GM23338 (cell line): ENCODE data around the gene GUCA2A. TPM values are rescaled to one million over a fixed set of nuclear protein-coding genes. Genes with fewer than 3 reads are reported as not detected.

Experiments used
- ATAC-seq: fragments of 200-7000 bp; cut with Tn5 transposase; 3 replicates; pipeline ENCODE4 v1.9.1; 2020
- DNase-seq: peaks from one replicate; pipeline ENCODE4 v3.0.0-alpha.2; 2015; ENCODE audit warnings: low spot score
- H2AFZ ChIP-seq: fragments of 200-600 bp; sonication (generic); 2 replicates; pipeline ENCODE4 v1.8.0; 2016; ENCODE audit warnings: antibody characterized with exemption, mild to moderate bottlenecking, moderate library complexity
- H3F3A ChIP-seq: fragments of 200-600 bp; sonication (generic); replicated peaks from 2 replicates; pipeline ENCODE4 v1.8.0; 2017; ENCODE audit warnings: antibody characterized with exemption, mixed run types, low read depth
- H3K27ac ChIP-seq: fragments of 200-600 bp; sonication (generic); 2 replicates; pipeline ENCODE4 v1.6.1; 2016; ENCODE audit warnings: low read depth
- H3K27me3 ChIP-seq: fragments of 200-600 bp; sonication (generic); 2 replicates; pipeline ENCODE4 v1.8.0; 2016; ENCODE audit warnings: mild to moderate bottlenecking, mixed run types, moderate library complexity; ENCODE audit not compliant: insufficient read depth
- H3K36me3 ChIP-seq: fragments of 200-600 bp; sonication (generic); 2 replicates; pipeline ENCODE4 v1.8.0; 2016; ENCODE audit warnings: mild to moderate bottlenecking; ENCODE audit not compliant: insufficient read depth
- H3K4me1 ChIP-seq: fragments of 200-600 bp; sonication (generic); 2 replicates; pipeline ENCODE4 v1.8.0; 2016; ENCODE audit warnings: mild to moderate bottlenecking, moderate library complexity; ENCODE audit not compliant: insufficient read depth
- H3K4me2 ChIP-seq: fragments of 200-600 bp; sonication (generic); 2 replicates; pipeline ENCODE4 v1.7.1; 2017; ENCODE audit warnings: mixed run types
- H3K4me3 ChIP-seq: fragments of 200-600 bp; sonication (generic); 2 replicates; pipeline ENCODE4 v1.6.1; 2016; ENCODE audit warnings: mixed run types
- H3K79me2 ChIP-seq: fragments of 200-600 bp; sonication (generic); replicated peaks from 2 replicates; pipeline ENCODE4 v1.8.0; 2017; ENCODE audit warnings: mild to moderate bottlenecking; ENCODE audit not compliant: insufficient read depth
- H3K9me2 ChIP-seq: fragments of 200-600 bp; sonication (generic); 2 replicates; pipeline ENCODE4 v1.8.0; 2017; ENCODE audit not compliant: insufficient read depth
- H4K20me1 ChIP-seq: fragments of 200-600 bp; sonication (generic); replicated peaks from 2 replicates; pipeline ENCODE4 v1.8.0; 2017; ENCODE audit warnings: mild to moderate bottlenecking; ENCODE audit not compliant: insufficient read depth
- H3K27ac Mint-ChIP-seq: 2 replicates; pipeline ENCODE4 v1.8.0; 2020; ENCODE audit warnings: inconsistent platforms, mild to moderate bottlenecking, moderate library complexity, mixed read lengths
- H3K27me3 Mint-ChIP-seq: 3 replicates; pipeline ENCODE4 v1.8.0; 2022; ENCODE audit warnings: low read depth, mild to moderate bottlenecking, moderate library complexity, mixed read lengths, inconsistent platforms; ENCODE audit not compliant: insufficient read depth, poor library complexity
- H3K36me3 Mint-ChIP-seq: 3 replicates; pipeline ENCODE4 v1.8.0; 2021; ENCODE audit warnings: low read depth, mild to moderate bottlenecking, inconsistent platforms, moderate library complexity, mixed read lengths
- H3K4me1 Mint-ChIP-seq: 3 replicates; pipeline ENCODE4 v1.8.0; 2020; ENCODE audit warnings: mild to moderate bottlenecking, inconsistent platforms, mixed read lengths
- H3K4me3 Mint-ChIP-seq: 3 replicates; pipeline ENCODE4 v1.8.0; 2021; ENCODE audit warnings: moderate library complexity, mild to moderate bottlenecking, inconsistent platforms, mixed read lengths
- H3K9me3 Mint-ChIP-seq: 3 replicates; pipeline ENCODE4 v1.8.0; 2020; ENCODE audit warnings: moderate library complexity, mild to moderate bottlenecking, inconsistent platforms, mixed read lengths
- CREB1 ChIP-seq: fragments of 250-450 bp; sonication (Bioruptor Pico); IDR thresholded peaks from 2 replicates; pipeline ENCODE4 v1.5.0; 2020; ENCODE audit warnings: low read depth, mild to moderate bottlenecking, moderate library complexity
- CTCF ChIP-seq, 2 experiments: fragments of 200-600 bp in 1 of 2; sonication (generic) in 1 of 2; conservative IDR thresholded peaks; 2 replicates each; pipeline versions ENCODE4 v1.5.1 to v1.6.1; 2016 to 2017; ENCODE audit warnings: antibody characterized with exemption in 2 of 2, low read depth in 2 of 2, mild to moderate bottlenecking in 2 of 2, moderate library complexity in 1 of 2
- ETS1 ChIP-seq: IDR thresholded peaks from 2 replicates; pipeline ENCODE4 v1.6.1; 2016; ENCODE audit warnings: antibody characterized with exemption
- EZH2 ChIP-seq: fragments of 200-600 bp; sonication (generic); IDR thresholded peaks from one replicate; pipeline ENCODE4 v1.8.0; 2017; ENCODE audit warnings: antibody characterized with exemption, mild to moderate bottlenecking, low read depth; ENCODE audit not compliant: unreplicated experiment
- EZH2phosphoT487 ChIP-seq: fragments of 200-600 bp; sonication (generic); IDR thresholded peaks from one replicate; pipeline ENCODE4 v1.8.1; 2018; ENCODE audit warnings: antibody characterized with exemption; ENCODE audit not compliant: unreplicated experiment
- JUNB ChIP-seq: IDR thresholded peaks from one replicate; pipeline ENCODE4 v1.6.1; 2016; ENCODE audit warnings: antibody characterized with exemption; ENCODE audit not compliant: unreplicated experiment
- NANOG ChIP-seq: IDR thresholded peaks from 2 replicates; pipeline ENCODE4 v1.6.1; 2016; ENCODE audit warnings: antibody characterized with exemption, borderline replicate concordance
- POLR2AphosphoS5 ChIP-seq: IDR thresholded peaks from 2 replicates; pipeline ENCODE4 v1.6.1; 2016; ENCODE audit warnings: antibody characterized with exemption, low read depth
- STAT1 ChIP-seq: IDR thresholded peaks from one replicate; pipeline ENCODE4 v1.6.1; 2016; ENCODE audit warnings: antibody characterized with exemption; ENCODE audit not compliant: unreplicated experiment
- ZNF114 ChIP-seq: fragments of 250-450 bp; sonication (Bioruptor Pico); IDR thresholded peaks from 2 replicates; pipeline ENCODE4 v1.5.0; 2020; ENCODE audit warnings: mild to moderate bottlenecking, moderate library complexity
- ZNF331 ChIP-seq: fragments of 250-450 bp; sonication (Bioruptor Pico); IDR thresholded peaks from 2 replicates; pipeline ENCODE4 v1.5.0; 2020; ENCODE audit warnings: low read depth, mild to moderate bottlenecking, moderate library complexity
- polyA plus RNA-seq: library from polyadenylated mRNA; unstranded; fragments of >200 nt; fragmentation: Nextera tagmentation; extraction: Ambion mirVana; gene quantifications from 2 replicates; pipeline ENCODE4 v1.2.1, GENCODE V29; 2016
- total RNA-seq: library from RNA; depleted of rRNA; stranded (reverse); fragments of >200 nt; shearing (Covaris generic); gene quantifications from 2 replicates; pipeline ENCODE4 v1.2.3, GENCODE V29; 2014
- TF ChIP-seq, protein P1 (sequence below): fragments of 250-450 bp; sonication (Bioruptor Pico); IDR thresholded peaks from 2 replicates; pipeline ENCODE4 v1.5.0; 2020; ENCODE audit warnings: mild to moderate bottlenecking, moderate library complexity
- TF ChIP-seq, protein P2 (sequence below): IDR thresholded peaks from one replicate; pipeline ENCODE4 v1.6.1; 2018; ENCODE audit warnings: antibody characterized with exemption; ENCODE audit not compliant: unreplicated experiment

The GUCA2A gene
- total and polyA plus RNA-seq, 2 experiments from 2014 or later, result not detected

GRCh38 chr1:42171679-42172266, 7.2 kb upstream of the GUCA2A start:
- Histone ChIP-seq H3K4me2 (no peak overlapping the region), H3F3A (no peaks in the 10 kb centered on the region), H3K4me3 (no peak overlapping the region), H3K27ac (no peak overlapping the region), H3K9me2 (no peaks in the 10 kb centered on the region), H3K36me3 (no peaks in the 10 kb centered on the region), H3K79me2 (no peaks in the 10 kb centered on the region), H4K20me1 (no peaks in the 10 kb centered on the region), H2AFZ (no peak overlapping the region), H3K4me1 (no peaks in the 10 kb centered on the region), H3K27me3 (no peaks in the 10 kb centered on the region)
- Mint-ChIP-seq H3K4me3 (no peak overlapping the region), H3K4me1 (peaks cover 11% of the 10 kb centered on the region; the same call in 2 of the 3 replicates), H3K36me3 (no peaks in the 10 kb centered on the region), H3K9me3 (no peaks in the 10 kb centered on the region; the same call in 2 of the 3 replicates), H3K27me3 (peaks cover 15% of the 10 kb centered on the region), H3K27ac (no peak overlapping the region)
- no peak for ATAC-seq
- TF ChIP-seq NANOG (no peak), EZH2 (no peak), ZNF114 (CRISPR knock-in tag) (no peak), CREB1 (CRISPR knock-in tag) (no peak), ETS1 (no peak), CTCF (conservative IDR thresholded peaks at IDR 0.05; ENCODE audit: low read depth in 2 of 2) (no peak), ZNF331 (no peak), EZH2phosphoT487 (no peak), JUNB (no peak), POLR2AphosphoS5 (no peak), STAT1 (no peak)
- TF ChIP-seq, protein P1, sequence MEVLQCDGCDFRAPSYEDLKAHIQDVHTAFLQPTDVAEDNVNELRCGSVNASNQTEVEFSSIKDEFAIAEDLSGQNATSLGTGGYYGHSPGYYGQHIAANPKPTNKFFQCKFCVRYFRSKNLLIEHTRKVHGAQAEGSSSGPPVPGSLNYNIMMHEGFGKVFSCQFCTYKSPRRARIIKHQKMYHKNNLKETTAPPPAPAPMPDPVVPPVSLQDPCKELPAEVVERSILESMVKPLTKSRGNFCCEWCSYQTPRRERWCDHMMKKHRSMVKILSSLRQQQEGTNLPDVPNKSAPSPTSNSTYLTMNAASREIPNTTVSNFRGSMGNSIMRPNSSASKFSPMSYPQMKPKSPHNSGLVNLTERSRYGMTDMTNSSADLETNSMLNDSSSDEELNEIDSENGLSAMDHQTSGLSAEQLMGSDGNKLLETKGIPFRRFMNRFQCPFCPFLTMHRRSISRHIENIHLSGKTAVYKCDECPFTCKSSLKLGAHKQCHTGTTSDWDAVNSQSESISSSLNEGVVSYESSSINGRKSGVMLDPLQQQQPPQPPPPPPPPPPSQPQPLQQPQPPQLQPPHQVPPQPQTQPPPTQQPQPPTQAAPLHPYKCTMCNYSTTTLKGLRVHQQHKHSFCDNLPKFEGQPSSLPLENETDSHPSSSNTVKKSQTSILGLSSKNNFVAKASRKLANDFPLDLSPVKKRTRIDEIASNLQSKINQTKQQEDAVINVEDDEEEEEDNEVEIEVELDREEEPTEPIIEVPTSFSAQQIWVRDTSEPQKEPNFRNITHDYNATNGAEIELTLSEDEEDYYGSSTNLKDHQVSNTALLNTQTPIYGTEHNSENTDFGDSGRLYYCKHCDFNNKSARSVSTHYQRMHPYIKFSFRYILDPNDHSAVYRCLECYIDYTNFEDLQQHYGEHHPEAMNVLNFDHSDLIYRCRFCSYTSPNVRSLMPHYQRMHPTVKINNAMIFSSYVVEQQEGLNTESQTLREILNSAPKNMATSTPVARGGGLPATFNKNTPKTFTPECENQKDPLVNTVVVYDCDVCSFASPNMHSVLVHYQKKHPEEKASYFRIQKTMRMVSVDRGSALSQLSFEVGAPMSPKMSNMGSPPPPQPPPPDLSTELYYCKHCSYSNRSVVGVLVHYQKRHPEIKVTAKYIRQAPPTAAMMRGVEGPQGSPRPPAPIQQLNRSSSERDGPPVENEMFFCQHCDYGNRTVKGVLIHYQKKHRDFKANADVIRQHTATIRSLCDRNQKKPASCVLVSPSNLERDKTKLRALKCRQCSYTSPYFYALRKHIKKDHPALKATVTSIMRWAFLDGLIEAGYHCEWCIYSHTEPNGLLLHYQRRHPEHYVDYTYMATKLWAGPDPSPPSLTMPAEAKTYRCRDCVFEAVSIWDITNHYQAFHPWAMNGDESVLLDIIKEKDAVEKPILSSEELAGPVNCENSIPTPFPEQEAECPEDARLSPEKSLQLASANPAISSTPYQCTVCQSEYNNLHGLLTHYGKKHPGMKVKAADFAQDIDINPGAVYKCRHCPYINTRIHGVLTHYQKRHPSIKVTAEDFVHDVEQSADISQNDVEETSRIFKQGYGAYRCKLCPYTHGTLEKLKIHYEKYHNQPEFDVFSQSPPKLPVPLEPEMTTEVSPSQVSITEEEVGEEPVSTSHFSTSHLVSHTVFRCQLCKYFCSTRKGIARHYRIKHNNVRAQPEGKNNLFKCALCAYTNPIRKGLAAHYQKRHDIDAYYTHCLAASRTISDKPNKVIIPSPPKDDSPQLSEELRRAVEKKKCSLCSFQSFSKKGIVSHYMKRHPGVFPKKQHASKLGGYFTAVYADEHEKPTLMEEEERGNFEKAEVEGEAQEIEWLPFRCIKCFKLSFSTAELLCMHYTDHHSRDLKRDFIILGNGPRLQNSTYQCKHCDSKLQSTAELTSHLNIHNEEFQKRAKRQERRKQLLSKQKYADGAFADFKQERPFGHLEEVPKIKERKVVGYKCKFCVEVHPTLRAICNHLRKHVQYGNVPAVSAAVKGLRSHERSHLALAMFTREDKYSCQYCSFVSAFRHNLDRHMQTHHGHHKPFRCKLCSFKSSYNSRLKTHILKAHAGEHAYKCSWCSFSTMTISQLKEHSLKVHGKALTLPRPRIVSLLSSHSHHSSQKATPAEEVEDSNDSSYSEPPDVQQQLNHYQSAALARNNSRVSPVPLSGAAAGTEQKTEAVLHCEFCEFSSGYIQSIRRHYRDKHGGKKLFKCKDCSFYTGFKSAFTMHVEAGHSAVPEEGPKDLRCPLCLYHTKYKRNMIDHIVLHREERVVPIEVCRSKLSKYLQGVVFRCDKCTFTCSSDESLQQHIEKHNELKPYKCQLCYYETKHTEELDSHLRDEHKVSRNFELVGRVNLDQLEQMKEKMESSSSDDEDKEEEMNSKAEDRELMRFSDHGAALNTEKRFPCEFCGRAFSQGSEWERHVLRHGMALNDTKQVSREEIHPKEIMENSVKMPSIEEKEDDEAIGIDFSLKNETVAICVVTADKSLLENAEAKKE, result no peak
- TF ChIP-seq, protein P2, sequence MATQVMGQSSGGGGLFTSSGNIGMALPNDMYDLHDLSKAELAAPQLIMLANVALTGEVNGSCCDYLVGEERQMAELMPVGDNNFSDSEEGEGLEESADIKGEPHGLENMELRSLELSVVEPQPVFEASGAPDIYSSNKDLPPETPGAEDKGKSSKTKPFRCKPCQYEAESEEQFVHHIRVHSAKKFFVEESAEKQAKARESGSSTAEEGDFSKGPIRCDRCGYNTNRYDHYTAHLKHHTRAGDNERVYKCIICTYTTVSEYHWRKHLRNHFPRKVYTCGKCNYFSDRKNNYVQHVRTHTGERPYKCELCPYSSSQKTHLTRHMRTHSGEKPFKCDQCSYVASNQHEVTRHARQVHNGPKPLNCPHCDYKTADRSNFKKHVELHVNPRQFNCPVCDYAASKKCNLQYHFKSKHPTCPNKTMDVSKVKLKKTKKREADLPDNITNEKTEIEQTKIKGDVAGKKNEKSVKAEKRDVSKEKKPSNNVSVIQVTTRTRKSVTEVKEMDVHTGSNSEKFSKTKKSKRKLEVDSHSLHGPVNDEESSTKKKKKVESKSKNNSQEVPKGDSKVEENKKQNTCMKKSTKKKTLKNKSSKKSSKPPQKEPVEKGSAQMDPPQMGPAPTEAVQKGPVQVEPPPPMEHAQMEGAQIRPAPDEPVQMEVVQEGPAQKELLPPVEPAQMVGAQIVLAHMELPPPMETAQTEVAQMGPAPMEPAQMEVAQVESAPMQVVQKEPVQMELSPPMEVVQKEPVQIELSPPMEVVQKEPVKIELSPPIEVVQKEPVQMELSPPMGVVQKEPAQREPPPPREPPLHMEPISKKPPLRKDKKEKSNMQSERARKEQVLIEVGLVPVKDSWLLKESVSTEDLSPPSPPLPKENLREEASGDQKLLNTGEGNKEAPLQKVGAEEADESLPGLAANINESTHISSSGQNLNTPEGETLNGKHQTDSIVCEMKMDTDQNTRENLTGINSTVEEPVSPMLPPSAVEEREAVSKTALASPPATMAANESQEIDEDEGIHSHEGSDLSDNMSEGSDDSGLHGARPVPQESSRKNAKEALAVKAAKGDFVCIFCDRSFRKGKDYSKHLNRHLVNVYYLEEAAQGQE, result no peak
- DNase-seq, result no peak
